ENCODE measurements around the gene ALDH5A1. TPM values are rescaled to one million over a fixed set of nuclear protein-coding genes. Genes with fewer than 3 reads are reported as not detected.

The ALDH5A1 gene
- total and polyA plus RNA-seq, 2 of the 13 experiments (the other 11 are each of a cell fraction or from before 2014, with no cell fraction given), result 12.8 to 32.5 TPM

GRCh38 chr6:24581084-24581669 lies 86.4 kb downstream of the ALDH5A1 start (continued):
- TF ChIP-seq, protein P1, sequence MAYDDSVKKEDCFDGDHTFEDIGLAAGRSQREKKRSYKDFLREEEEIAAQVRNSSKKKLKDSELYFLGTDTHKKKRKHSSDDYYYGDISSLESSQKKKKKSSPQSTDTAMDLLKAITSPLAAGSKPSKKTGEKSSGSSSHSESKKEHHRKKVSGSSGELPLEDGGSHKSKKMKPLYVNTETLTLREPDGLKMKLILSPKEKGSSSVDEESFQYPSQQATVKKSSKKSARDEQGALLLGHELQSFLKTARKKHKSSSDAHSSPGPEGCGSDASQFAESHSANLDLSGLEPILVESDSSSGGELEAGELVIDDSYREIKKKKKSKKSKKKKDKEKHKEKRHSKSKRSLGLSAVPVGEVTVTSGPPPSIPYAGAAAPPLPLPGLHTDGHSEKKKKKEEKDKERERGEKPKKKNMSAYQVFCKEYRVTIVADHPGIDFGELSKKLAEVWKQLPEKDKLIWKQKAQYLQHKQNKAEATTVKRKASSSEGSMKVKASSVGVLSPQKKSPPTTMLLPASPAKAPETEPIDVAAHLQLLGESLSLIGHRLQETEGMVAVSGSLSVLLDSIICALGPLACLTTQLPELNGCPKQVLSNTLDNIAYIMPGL (CRISPR knock-in tag; IDR thresholded peaks at IDR 0.05; ENCODE audit: borderline replicate concordance in 1 of 2, low read depth in 1 of 2), result peak; percentile 20 to 47; a peak in 1 of 4 replicates
- TF ChIP-seq, protein P2, sequence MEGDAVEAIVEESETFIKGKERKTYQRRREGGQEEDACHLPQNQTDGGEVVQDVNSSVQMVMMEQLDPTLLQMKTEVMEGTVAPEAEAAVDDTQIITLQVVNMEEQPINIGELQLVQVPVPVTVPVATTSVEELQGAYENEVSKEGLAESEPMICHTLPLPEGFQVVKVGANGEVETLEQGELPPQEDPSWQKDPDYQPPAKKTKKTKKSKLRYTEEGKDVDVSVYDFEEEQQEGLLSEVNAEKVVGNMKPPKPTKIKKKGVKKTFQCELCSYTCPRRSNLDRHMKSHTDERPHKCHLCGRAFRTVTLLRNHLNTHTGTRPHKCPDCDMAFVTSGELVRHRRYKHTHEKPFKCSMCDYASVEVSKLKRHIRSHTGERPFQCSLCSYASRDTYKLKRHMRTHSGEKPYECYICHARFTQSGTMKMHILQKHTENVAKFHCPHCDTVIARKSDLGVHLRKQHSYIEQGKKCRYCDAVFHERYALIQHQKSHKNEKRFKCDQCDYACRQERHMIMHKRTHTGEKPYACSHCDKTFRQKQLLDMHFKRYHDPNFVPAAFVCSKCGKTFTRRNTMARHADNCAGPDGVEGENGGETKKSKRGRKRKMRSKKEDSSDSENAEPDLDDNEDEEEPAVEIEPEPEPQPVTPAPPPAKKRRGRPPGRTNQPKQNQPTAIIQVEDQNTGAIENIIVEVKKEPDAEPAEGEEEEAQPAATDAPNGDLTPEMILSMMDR (CRISPR knock-in tag; IDR thresholded peaks at IDR 0.05), result peak; percentile 94
- TF ChIP-seq ZNF83 (CRISPR knock-in tag; IDR thresholded peaks at IDR 0.05; ENCODE audit: borderline replicate concordance) (no peak), ZNF749 (CRISPR knock-in tag; IDR thresholded peaks at IDR 0.05; ENCODE audit: borderline replicate concordance) (no peak), MBD4 (IDR thresholded peaks at IDR 0.05; ENCODE audit: borderline replicate concordance, low read length) (no peak), ZNF382 (CRISPR knock-in tag; IDR thresholded peaks at IDR 0.05; ENCODE audit: borderline replicate concordance) (no peak), NRL (CRISPR knock-in tag; IDR thresholded peaks at IDR 0.05; ENCODE audit: borderline replicate concordance) (no peak), RXRA (CRISPR knock-in tag; IDR thresholded peaks at IDR 0.05) (no peak), IRF2 (CRISPR knock-in tag; IDR thresholded peaks at IDR 0.05) (peak; percentile 60; the same call in 1 of the 2 replicates), TEAD3 (CRISPR knock-in tag; optimal IDR thresholded peaks at IDR 0.05; ENCODE audit: borderline replicate concordance) (peak; percentile 45), ZNF674 (CRISPR knock-in tag; IDR thresholded peaks at IDR 0.05; ENCODE audit: low read depth) (no peak), ZNF619 (CRISPR knock-in tag; IDR thresholded peaks at IDR 0.05) (0 out of 2 replicates have a peak, but pooled peaks have one; percentile 37), ZNF7 (CRISPR knock-in tag; IDR thresholded peaks at IDR 0.05) (no peak), ZNF232 (CRISPR knock-in tag; IDR thresholded peaks at IDR 0.05; ENCODE audit: borderline replicate concordance) (peak; percentile 27; the same call in 1 of the 2 replicates), DRAP1 (CRISPR knock-in tag; IDR thresholded peaks at IDR 0.05) (no peak), MIXL1 (CRISPR knock-in tag; IDR thresholded peaks at IDR 0.05) (peak; percentile 59; the same call in 1 of the 2 replicates), ZSCAN9 (CRISPR knock-in tag; IDR thresholded peaks at IDR 0.05; ENCODE audit: borderline replicate concordance) (0 out of 2 replicates have a peak, but pooled peaks have one; percentile 53), FOXA3 (CRISPR knock-in tag; IDR thresholded peaks at IDR 0.05) (0 out of 2 replicates have a peak, but pooled peaks have one; percentile 9)
- TF ChIP-seq, protein P3, sequence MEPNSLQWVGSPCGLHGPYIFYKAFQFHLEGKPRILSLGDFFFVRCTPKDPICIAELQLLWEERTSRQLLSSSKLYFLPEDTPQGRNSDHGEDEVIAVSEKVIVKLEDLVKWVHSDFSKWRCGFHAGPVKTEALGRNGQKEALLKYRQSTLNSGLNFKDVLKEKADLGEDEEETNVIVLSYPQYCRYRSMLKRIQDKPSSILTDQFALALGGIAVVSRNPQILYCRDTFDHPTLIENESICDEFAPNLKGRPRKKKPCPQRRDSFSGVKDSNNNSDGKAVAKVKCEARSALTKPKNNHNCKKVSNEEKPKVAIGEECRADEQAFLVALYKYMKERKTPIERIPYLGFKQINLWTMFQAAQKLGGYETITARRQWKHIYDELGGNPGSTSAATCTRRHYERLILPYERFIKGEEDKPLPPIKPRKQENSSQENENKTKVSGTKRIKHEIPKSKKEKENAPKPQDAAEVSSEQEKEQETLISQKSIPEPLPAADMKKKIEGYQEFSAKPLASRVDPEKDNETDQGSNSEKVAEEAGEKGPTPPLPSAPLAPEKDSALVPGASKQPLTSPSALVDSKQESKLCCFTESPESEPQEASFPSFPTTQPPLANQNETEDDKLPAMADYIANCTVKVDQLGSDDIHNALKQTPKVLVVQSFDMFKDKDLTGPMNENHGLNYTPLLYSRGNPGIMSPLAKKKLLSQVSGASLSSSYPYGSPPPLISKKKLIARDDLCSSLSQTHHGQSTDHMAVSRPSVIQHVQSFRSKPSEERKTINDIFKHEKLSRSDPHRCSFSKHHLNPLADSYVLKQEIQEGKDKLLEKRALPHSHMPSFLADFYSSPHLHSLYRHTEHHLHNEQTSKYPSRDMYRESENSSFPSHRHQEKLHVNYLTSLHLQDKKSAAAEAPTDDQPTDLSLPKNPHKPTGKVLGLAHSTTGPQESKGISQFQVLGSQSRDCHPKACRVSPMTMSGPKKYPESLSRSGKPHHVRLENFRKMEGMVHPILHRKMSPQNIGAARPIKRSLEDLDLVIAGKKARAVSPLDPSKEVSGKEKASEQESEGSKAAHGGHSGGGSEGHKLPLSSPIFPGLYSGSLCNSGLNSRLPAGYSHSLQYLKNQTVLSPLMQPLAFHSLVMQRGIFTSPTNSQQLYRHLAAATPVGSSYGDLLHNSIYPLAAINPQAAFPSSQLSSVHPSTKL (CRISPR knock-in tag; IDR thresholded peaks at IDR 0.05), result peak; percentile 25; the same call in 1 of the 2 replicates

All from HepG2 (cell line).